Activated T-helper 1 cell treated with anti-CD3 and anti-CD28 coated beads, Interleukin-2, amount 50 U/mL, for 16 hours (primary cell): ENCODE results near the gene SNX25.
"Not testable (repeated sequence)": the region's sequence is repeated elsewhere in the genome, so short reads cannot be mapped to it uniquely, and the experiment has no call there.

Source experiments
- DNase-seq, 2 donors: peaks; one replicate each; pipeline ENCODE4 v3.0.0-alpha.2; 2020; ENCODE audit warnings: low read depth in 1 of 2, low spot score in 1 of 2

Gene SNX25

GRCh38 chr4:185229021-185229818 lies 19.8 kb downstream of the SNX25 start:
- DNase-seq: no peak

- no peak for DNase-seq
Observed at GRCh38 chr4:185232370-185232769, 23.0 kb downstream of the SNX25 start.

- no peak for DNase-seq
Observed at GRCh38 chr4:185235119-185235842, 25.9 kb downstream of the SNX25 start.

- no peak for DNase-seq
Observed at GRCh38 chr4:185235843-185236503, 26.6 kb downstream of the SNX25 start.

- DNase-seq: no peak
Observed at GRCh38 chr4:185237175-185237574, 27.8 kb downstream of the SNX25 start.

GRCh38 chr4:185238215-185238681 lies 28.9 kb downstream of the SNX25 start:
- no peak for DNase-seq

- no peak for DNase-seq
Observed at GRCh38 chr4:185238750-185239149, 29.4 kb downstream of the SNX25 start.

- not testable (repeated sequence) for DNase-seq
Observed at GRCh38 chr4:185240486-185240885, 31.1 kb downstream of the SNX25 start.

GRCh38 chr4:185242749-185243533 lies 33.5 kb downstream of the SNX25 start:
- DNase-seq: no peak

GRCh38 chr4:185243879-185244278 lies 34.5 kb downstream of the SNX25 start:
- DNase-seq: no peak

GRCh38 chr4:185244763-185245162 lies 35.4 kb downstream of the SNX25 start:
- no peak for DNase-seq

- no peak for DNase-seq
Observed at GRCh38 chr4:185246453-185246852, 37.1 kb downstream of the SNX25 start.

- DNase-seq: no peak
Observed at GRCh38 chr4:185247151-185247550, 37.8 kb downstream of the SNX25 start.

GRCh38 chr4:185248393-185249039 lies 39.1 kb downstream of the SNX25 start:
- DNase-seq: no peak

GRCh38 chr4:185249105-185249504 lies 39.7 kb downstream of the SNX25 start:
- DNase-seq: no peak

- no peak for DNase-seq
Observed at GRCh38 chr4:185254434-185254833, 45.0 kb downstream of the SNX25 start.

- no peak for DNase-seq
Observed at GRCh38 chr4:185255868-185256267, 46.5 kb downstream of the SNX25 start.

GRCh38 chr4:185256446-185256845 lies 47.0 kb downstream of the SNX25 start:
- DNase-seq: no peak

GRCh38 chr4:185257086-185257485 lies 47.7 kb downstream of the SNX25 start:
- DNase-seq: no peak

- no peak for DNase-seq
Observed at GRCh38 chr4:185257694-185258093, 48.3 kb downstream of the SNX25 start.

GRCh38 chr4:185258741-185259140 lies 49.3 kb downstream of the SNX25 start:
- not testable (repeated sequence) for DNase-seq
